Measurements from ENCODE around the gene TPPP3. TPM values are rescaled to one million over a fixed set of nuclear protein-coding genes. Genes with fewer than 3 reads are reported as not detected.
A peak's percentile ranks its signal among the peaks of the same experiment; 100 is the strongest.

TPPP3 gene
- total and polyA plus RNA-seq, 3 donors from 2014 or later: 9.5 to 67.6 (median 17.5) TPM

DNA sequence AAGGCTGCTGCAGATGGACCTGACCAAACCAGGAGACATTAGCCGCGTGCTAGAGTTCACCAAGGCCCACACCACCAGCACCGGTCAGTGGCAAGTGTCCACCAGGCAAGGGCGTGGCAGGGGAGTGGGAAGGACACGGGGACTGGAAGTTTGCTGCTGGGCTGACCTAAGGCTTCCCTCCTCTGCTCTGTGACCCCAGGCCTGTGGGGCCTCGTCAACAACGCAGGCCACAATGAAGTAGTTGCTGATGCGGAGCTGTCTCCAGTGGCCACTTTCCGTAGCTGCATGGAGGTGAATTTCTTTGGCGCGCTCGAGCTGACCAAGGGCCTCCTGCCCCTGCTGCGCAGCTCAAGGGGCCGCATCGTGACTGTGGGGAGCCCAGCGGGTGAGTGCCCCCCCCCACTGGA lies 42.5 kb upstream of the TPPP3 start:
- no peak overlapping the region for H3K4me3 ChIP-seq
- H3K36me3 ChIP-seq (ENCODE audit: low read depth, missing control alignments): no peaks in the 10 kb centered on the region
- 93% methylated on average over 16 of the region's 16 CpGs; no CpG with 5 or more reads in 1 of the 2 donors for WGBS, 2 donors
- intact Hi-C loops (cut with DNase I; ENCODE audit: low total_unique reads): no loop called here
- no peak overlapping the region for H3K27ac ChIP-seq
- no peak for TF ChIP-seq CTCF (IDR thresholded peaks at IDR 0.05)
- no peaks in the 10 kb centered on the region for H3K27me3 ChIP-seq
- H3K4me1 ChIP-seq: peaks cover 14% of the 10 kb centered on the region
- no peaks in the 10 kb centered on the region for H3K9me3 ChIP-seq
- no peak for DNase-seq

DNA sequence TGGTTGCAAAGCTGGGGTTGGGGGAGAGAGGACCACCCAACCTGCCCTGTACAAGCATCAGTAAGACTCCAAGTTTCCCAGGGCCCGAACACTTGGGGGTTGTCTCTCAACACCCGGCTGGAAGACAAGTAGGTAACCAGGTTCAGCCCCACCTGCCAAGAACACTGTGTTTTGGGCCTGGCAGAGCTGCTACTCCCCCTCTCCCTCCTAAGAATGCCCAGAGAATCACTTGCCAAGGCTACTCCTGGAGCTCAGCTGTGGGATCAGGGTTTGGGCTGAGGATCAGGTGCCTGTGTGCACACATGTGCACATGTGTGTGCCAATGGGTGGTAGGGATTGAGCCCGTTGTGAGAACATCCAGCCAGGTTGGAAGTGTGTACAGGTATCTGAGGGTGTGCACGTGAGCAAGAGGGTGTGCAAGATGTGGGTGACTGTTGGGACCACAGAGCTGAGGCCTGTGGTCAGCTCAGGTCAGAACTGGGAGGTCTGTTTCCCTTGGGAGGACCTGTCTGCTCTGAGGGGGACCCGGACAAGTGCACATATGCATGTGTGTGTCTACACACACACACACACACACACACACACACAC lies 39.9 kb upstream of the TPPP3 start:
- Histone ChIP-seq H3K4me1 (peaks cover 27% of the 10 kb centered on the region), H3K27me3 (no peaks in the 10 kb centered on the region), H3K36me3 (ENCODE audit: low read depth, missing control alignments) (no peaks in the 10 kb centered on the region), H3K9me3 (no peaks in the 10 kb centered on the region), H3K27ac (no peak overlapping the region), H3K4me3 (no peak overlapping the region)
- intact Hi-C loops (cut with DNase I; ENCODE audit: low total_unique reads): no loop called here
- no peak for TF ChIP-seq CTCF (IDR thresholded peaks at IDR 0.05)
- no peak for TF ChIP-seq POLR2A (IDR thresholded peaks at IDR 0.05)
- 70 to 85% methylated on average over 5 of the region's 5 CpGs for WGBS, 2 donors
- DNase-seq: no peak

DNA sequence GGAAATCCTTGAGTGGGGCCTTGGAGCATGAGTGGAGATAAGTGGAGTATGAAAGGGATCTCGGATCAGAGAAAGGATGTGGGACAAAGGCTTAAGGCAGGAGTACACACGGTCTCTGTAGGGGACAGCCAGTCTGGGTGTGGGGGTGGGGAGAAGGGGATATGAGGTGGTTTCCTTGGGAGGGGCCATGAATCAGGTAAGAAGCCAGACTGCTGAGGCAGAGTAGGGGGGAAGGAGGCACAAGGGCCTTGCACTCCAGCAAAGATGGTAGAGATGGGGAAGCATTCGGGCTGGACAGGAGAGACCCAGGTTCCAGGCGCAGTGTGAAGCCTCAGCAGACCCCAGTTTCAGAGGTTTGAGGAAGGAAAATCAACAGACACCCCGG lies 39.2 kb upstream of the TPPP3 start:
- intact Hi-C loops (cut with DNase I; ENCODE audit: low total_unique reads): no loop called here
- 39 to 70% methylated on average over 4 to 5 of the region's 5 CpGs for WGBS, 2 donors
- no peaks in the 10 kb centered on the region for H3K9me3 ChIP-seq
- no peak for DNase-seq
- H3K4me3 ChIP-seq: no peak overlapping the region
- no peak overlapping the region for H3K27ac ChIP-seq
- no peaks in the 10 kb centered on the region for H3K36me3 ChIP-seq (ENCODE audit: low read depth, missing control alignments)
- H3K27me3 ChIP-seq: no peaks in the 10 kb centered on the region
- TF ChIP-seq POLR2A (IDR thresholded peaks at IDR 0.05) (no peak), CTCF (IDR thresholded peaks at IDR 0.05) (no peak)
- peaks cover 27% of the 10 kb centered on the region for H3K4me1 ChIP-seq

GRCh38 chr16:67431775-67432505 lies 38.6 kb upstream of the TPPP3 start:
- WGBS, 2 donors: 20 to 30% methylated on average over 7 to 12 of the region's 13 CpGs
- intact Hi-C loops (cut with DNase I; ENCODE audit: low total_unique reads): no loop called here
- Histone ChIP-seq H3K36me3 (ENCODE audit: low read depth, missing control alignments) (no peaks in the 10 kb centered on the region), H3K9me3 (no peaks in the 10 kb centered on the region), H3K4me3 (peak overlapping the region in 1 of 2 donors; percentile 22), H3K27me3 (no peaks in the 10 kb centered on the region), H3K27ac (peak overlapping the region in 1 of 2 donors; percentile 56), H3K4me1 (peaks cover 27% of the 10 kb centered on the region)
- TF ChIP-seq POLR2A (IDR thresholded peaks at IDR 0.05): no peak
- no peak for TF ChIP-seq CTCF (IDR thresholded peaks at IDR 0.05)
- DNase-seq: no peak
